WTC11 (cell line): ENCODE measurements around the gene BICD2. TPM values are rescaled to one million over a fixed set of nuclear protein-coding genes. Genes with fewer than 3 reads are reported as not detected.

ENCODE experiments used
- ATAC-seq: fragments of 200-7000 bp; cut with Tn5 transposase; 2 replicates; pipeline ENCODE4 v1.10.0; 2021; ENCODE audit warnings: mild to moderate bottlenecking, moderate library complexity
- CTCF ChIA-PET: fragments of 300-600 bp; sonication (Branson Sonifier 250); formaldehyde crosslinking; loops from one replicate; lab custom pipeline; 2021; ENCODE audit warnings: antibody characterized with exemption; lab: Charles Lee
- POLR2A ChIA-PET: fragments of 350-600 bp; sonication (Branson Sonifier 250); formaldehyde crosslinking; loops from one replicate; lab custom pipeline; 2021; ENCODE audit warnings: antibody characterized with exemption; lab: Charles Lee
- DNase-seq: peaks from one replicate; pipeline ENCODE4 v3.0.0; 2021; ENCODE audit warnings: low spot score
- H3K27ac Mint-ChIP-seq: 2 replicates; pipeline ENCODE4 v1.8.0; 2021; ENCODE audit warnings: mixed read lengths
- H3K27me3 Mint-ChIP-seq: 2 replicates; pipeline ENCODE4 v1.8.0; 2021; ENCODE audit warnings: low read depth, mild to moderate bottlenecking, moderate library complexity, mixed read lengths
- H3K36me3 Mint-ChIP-seq: 2 replicates; pipeline ENCODE4 v1.8.0; 2021; ENCODE audit warnings: mixed read lengths
- H3K4me1 Mint-ChIP-seq: 2 replicates; pipeline ENCODE4 v1.8.0; 2022; ENCODE audit warnings: mixed read lengths
- H3K4me3 Mint-ChIP-seq: 2 replicates; pipeline ENCODE4 v1.8.0; 2021; ENCODE audit warnings: mild to moderate bottlenecking, moderate library complexity, mixed read lengths
- H3K9me3 Mint-ChIP-seq: 2 replicates; pipeline ENCODE4 v1.8.0; 2021; ENCODE audit warnings: mixed read lengths
- CBFB ChIP-seq: sonication (generic); formaldehyde crosslinking; IDR thresholded peaks from 2 replicates; pipeline ENCODE4 v1.8.1; 2022; ENCODE audit warnings: mild to moderate bottlenecking, low read depth, missing genetic modification reagents
- CREB1 ChIP-seq: sonication (generic); formaldehyde crosslinking; IDR thresholded peaks from 2 replicates; pipeline ENCODE4 v1.8.0; 2023; ENCODE audit warnings: mild to moderate bottlenecking, missing genetic modification reagents
- ELF4 ChIP-seq: sonication (generic); formaldehyde crosslinking; IDR thresholded peaks from 2 replicates; pipeline ENCODE4 v1.8.1; 2022; ENCODE audit warnings: low read depth, mild to moderate bottlenecking, moderate library complexity, missing genetic modification reagents
- EMX1 ChIP-seq: fragments of 250-450 bp; sonication (Bioruptor Pico); IDR thresholded peaks from 2 replicates; pipeline ENCODE4 v1.8.0; 2021; ENCODE audit warnings: mild to moderate bottlenecking
- FOXK1 ChIP-seq: sonication (generic); formaldehyde crosslinking; IDR thresholded peaks from 2 replicates; pipeline ENCODE4 v1.8.0; 2022; ENCODE audit warnings: mild to moderate bottlenecking, moderate library complexity, missing genetic modification reagents
- GRHL2 ChIP-seq: fragments of 250-450 bp; sonication (Bioruptor Pico); IDR thresholded peaks from 2 replicates; pipeline ENCODE4 v1.8.0; 2022; ENCODE audit warnings: mild to moderate bottlenecking, moderate library complexity; ENCODE audit not compliant: insufficient replicate concordance, severe bottlenecking
- GTF2I ChIP-seq: fragments of 250-450 bp; sonication (Bioruptor Pico); conservative IDR thresholded peaks from 2 replicates; pipeline ENCODE4 v1.4.0; 2021; ENCODE audit warnings: mild to moderate bottlenecking
- KAT7 ChIP-seq: sonication (generic); formaldehyde crosslinking; IDR thresholded peaks from 2 replicates; pipeline ENCODE4 v1.8.1; 2023; ENCODE audit warnings: missing genetic modification reagents, mild to moderate bottlenecking, borderline replicate concordance
- NFYB ChIP-seq: sonication (generic); formaldehyde crosslinking; conservative IDR thresholded peaks from 2 replicates; pipeline ENCODE4 v1.8.0; 2022; ENCODE audit warnings: low read depth, missing genetic modification reagents
- NR3C1 ChIP-seq: sonication (generic); formaldehyde crosslinking; conservative IDR thresholded peaks from 2 replicates; pipeline ENCODE4 v1.8.1; 2023; ENCODE audit warnings: low read depth, mild to moderate bottlenecking, missing genetic modification reagents
- RELA ChIP-seq: sonication (generic); formaldehyde crosslinking; IDR thresholded peaks from 2 replicates; pipeline ENCODE4 v1.8.1; 2022; ENCODE audit warnings: missing genetic modification reagents, mild to moderate bottlenecking, borderline replicate concordance
- RORB ChIP-seq: fragments of 250-450 bp; sonication (Bioruptor Pico); IDR thresholded peaks from 2 replicates; pipeline ENCODE4 v1.9.0; 2021; ENCODE audit warnings: mild to moderate bottlenecking
- SMAD4 ChIP-seq: sonication (generic); formaldehyde crosslinking; IDR thresholded peaks from 2 replicates; pipeline ENCODE4 v1.8.0; 2022; ENCODE audit warnings: mild to moderate bottlenecking, missing genetic modification reagents
- SOX15 ChIP-seq: fragments of 250-450 bp; sonication (Bioruptor Pico); IDR thresholded peaks from 2 replicates; pipeline ENCODE4 v1.9.0; 2021; ENCODE audit warnings: mild to moderate bottlenecking
- ZBTB21 ChIP-seq: sonication (generic); formaldehyde crosslinking; IDR thresholded peaks from 2 replicates; pipeline ENCODE4 v1.8.1; 2023; ENCODE audit warnings: mild to moderate bottlenecking, missing genetic modification reagents, borderline replicate concordance
- ZNF121 ChIP-seq: sonication (generic); formaldehyde crosslinking; IDR thresholded peaks from 2 replicates; pipeline ENCODE4 v1.8.0; 2023; ENCODE audit warnings: missing genetic modification reagents
- ZNF232 ChIP-seq: sonication (generic); formaldehyde crosslinking; IDR thresholded peaks from 2 replicates; pipeline ENCODE4 v1.8.0; 2022; ENCODE audit warnings: mild to moderate bottlenecking, missing genetic modification reagents
- ZNF396 ChIP-seq: fragments of 250-450 bp; sonication (Bioruptor Pico); IDR thresholded peaks from 2 replicates; pipeline ENCODE4 v1.8.0; 2021; ENCODE audit warnings: mild to moderate bottlenecking, moderate library complexity, borderline replicate concordance
- ZNF423 ChIP-seq: fragments of 250-450 bp; sonication (Bioruptor Pico); IDR thresholded peaks from 2 replicates; pipeline ENCODE4 v2.1.2; 2022; ENCODE audit warnings: mild to moderate bottlenecking, moderate library complexity
- total RNA-seq: library from RNA; stranded (reverse); gene quantifications from 3 replicates; pipeline ENCODE4 v1.2.3, GENCODE V29; 2021
- TF ChIP-seq, protein P1 (sequence below): sonication (generic); formaldehyde crosslinking; IDR thresholded peaks from 2 replicates; pipeline ENCODE4 v1.8.0; 2023; ENCODE audit warnings: mild to moderate bottlenecking, missing genetic modification reagents
- TF ChIP-seq, protein P2 (sequence below): sonication (generic); formaldehyde crosslinking; IDR thresholded peaks from 2 replicates; pipeline ENCODE4 v1.8.1; 2023; ENCODE audit warnings: mild to moderate bottlenecking, missing genetic modification reagents
- TF ChIP-seq, protein P3 (sequence below): sonication (generic); formaldehyde crosslinking; IDR thresholded peaks from 2 replicates; pipeline ENCODE4 v1.8.1; 2022; ENCODE audit warnings: missing genetic modification reagents, borderline replicate concordance
- TF ChIP-seq, protein P4 (sequence below): sonication (generic); formaldehyde crosslinking; IDR thresholded peaks from 2 replicates; pipeline ENCODE4 v1.8.0; 2022; ENCODE audit warnings: mild to moderate bottlenecking, missing genetic modification reagents
- TF ChIP-seq, protein P5 (sequence below): sonication (generic); formaldehyde crosslinking; IDR thresholded peaks from 2 replicates; pipeline ENCODE4 v1.8.0; 2022; ENCODE audit warnings: mild to moderate bottlenecking, missing genetic modification reagents
- TF ChIP-seq, protein P6 (sequence below): fragments of 200-600 bp; IDR thresholded peaks from 2 replicates; pipeline ENCODE4 v1.8.0; 2022; ENCODE audit warnings: antibody characterized with exemption

The BICD2 gene
- total RNA-seq, 1 experiment from 2014 or later: 38.7 TPM

DNA sequence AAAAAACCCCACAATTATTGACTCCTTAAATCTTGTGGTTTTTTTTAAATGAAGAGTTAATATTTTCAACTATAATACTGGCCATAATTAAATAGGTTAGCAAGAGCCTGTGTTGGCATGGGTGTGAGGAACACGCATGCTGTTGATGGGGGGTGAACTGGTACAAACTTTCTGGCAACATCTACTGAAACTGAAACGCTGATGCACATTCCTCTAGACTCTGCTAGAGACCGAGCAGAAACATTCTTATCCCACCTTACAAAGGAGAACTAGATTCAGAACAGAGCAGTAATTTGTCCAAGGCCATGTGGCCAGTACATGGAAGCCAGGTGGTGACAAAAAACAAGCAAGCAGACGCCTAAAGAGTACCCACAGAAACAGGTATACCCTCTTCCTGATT lies 2.4 kb downstream of the BICD2 start (continued):
- TF ChIP-seq ZNF121 (CRISPR knock-in tag) (no peak), GTF2I (CRISPR knock-in tag) (no peak), ZNF423 (no peak), ELF4 (CRISPR knock-in tag) (no peak), SMAD4 (CRISPR knock-in tag) (no peak), KAT7 (no peak), CBFB (CRISPR knock-in tag) (no peak), RORB (CRISPR knock-in tag) (no peak), SOX15 (CRISPR knock-in tag) (no peak), NR3C1 (CRISPR knock-in tag) (no peak)
- TF ChIP-seq, protein P1, sequence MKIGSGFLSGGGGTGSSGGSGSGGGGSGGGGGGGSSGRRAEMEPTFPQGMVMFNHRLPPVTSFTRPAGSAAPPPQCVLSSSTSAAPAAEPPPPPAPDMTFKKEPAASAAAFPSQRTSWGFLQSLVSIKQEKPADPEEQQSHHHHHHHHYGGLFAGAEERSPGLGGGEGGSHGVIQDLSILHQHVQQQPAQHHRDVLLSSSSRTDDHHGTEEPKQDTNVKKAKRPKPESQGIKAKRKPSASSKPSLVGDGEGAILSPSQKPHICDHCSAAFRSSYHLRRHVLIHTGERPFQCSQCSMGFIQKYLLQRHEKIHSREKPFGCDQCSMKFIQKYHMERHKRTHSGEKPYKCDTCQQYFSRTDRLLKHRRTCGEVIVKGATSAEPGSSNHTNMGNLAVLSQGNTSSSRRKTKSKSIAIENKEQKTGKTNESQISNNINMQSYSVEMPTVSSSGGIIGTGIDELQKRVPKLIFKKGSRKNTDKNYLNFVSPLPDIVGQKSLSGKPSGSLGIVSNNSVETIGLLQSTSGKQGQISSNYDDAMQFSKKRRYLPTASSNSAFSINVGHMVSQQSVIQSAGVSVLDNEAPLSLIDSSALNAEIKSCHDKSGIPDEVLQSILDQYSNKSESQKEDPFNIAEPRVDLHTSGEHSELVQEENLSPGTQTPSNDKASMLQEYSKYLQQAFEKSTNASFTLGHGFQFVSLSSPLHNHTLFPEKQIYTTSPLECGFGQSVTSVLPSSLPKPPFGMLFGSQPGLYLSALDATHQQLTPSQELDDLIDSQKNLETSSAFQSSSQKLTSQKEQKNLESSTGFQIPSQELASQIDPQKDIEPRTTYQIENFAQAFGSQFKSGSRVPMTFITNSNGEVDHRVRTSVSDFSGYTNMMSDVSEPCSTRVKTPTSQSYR (CRISPR knock-in tag): no peak
- TF ChIP-seq, protein P2, sequence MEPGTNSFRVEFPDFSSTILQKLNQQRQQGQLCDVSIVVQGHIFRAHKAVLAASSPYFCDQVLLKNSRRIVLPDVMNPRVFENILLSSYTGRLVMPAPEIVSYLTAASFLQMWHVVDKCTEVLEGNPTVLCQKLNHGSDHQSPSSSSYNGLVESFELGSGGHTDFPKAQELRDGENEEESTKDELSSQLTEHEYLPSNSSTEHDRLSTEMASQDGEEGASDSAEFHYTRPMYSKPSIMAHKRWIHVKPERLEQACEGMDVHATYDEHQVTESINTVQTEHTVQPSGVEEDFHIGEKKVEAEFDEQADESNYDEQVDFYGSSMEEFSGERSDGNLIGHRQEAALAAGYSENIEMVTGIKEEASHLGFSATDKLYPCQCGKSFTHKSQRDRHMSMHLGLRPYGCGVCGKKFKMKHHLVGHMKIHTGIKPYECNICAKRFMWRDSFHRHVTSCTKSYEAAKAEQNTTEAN (CRISPR knock-in tag): no peak

DNA sequence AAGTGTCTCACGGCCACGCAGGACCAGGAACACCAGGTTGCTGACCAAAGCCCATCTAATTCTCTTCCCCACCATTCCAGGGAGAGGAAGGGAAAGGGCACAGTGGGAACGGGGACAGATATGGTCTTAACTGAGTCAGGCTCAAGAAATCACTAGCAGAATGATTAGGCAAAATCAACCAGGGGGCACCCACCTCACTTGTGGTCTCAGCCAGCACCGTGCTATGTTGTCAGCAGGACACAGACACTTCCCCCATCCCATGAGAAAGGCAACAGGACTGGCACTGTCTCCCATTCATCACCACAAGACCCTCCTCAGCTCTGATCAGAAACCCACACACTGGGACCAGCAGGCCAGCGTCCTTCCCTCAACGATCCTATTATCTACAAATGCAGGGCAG lies 2.9 kb downstream of the BICD2 start:
- ChIA-PET CTCF (interaction anchor here (1.5 kb wide), 1 partner anchor 55 kb away, joined by 3 read pairs; no protein-coding TSS in a partner anchor), POLR2A (no interaction called here)
- no peaks in the 10 kb centered on the region; the same call in 1 of the 2 replicates for H3K27me3 Mint-ChIP-seq
- no peaks in the 10 kb centered on the region for H3K36me3 Mint-ChIP-seq
- no peaks in the 10 kb centered on the region for H3K9me3 Mint-ChIP-seq
- DNase-seq: no peak
- no peak for ATAC-seq
- H3K4me1 Mint-ChIP-seq: peaks cover 59% of the 10 kb centered on the region
- no peak overlapping the region for H3K4me3 Mint-ChIP-seq
- peak overlapping the region; percentile 54 for H3K27ac Mint-ChIP-seq
- TF ChIP-seq RELA: no peak
- no peak for TF ChIP-seq GRHL2 (CRISPR knock-in tag)
- TF ChIP-seq, protein P3, sequence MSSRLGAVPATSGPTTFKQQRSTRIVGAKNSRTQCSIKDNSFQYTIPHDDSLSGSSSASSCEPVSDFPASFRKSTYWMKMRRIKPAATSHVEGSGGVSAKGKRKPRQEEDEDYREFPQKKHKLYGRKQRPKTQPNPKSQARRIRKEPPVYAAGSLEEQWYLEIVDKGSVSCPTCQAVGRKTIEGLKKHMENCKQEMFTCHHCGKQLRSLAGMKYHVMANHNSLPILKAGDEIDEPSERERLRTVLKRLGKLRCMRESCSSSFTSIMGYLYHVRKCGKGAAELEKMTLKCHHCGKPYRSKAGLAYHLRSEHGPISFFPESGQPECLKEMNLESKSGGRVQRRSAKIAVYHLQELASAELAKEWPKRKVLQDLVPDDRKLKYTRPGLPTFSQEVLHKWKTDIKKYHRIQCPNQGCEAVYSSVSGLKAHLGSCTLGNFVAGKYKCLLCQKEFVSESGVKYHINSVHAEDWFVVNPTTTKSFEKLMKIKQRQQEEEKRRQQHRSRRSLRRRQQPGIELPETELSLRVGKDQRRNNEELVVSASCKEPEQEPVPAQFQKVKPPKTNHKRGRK: no peak
- TF ChIP-seq, protein P2 (CRISPR knock-in tag): no peak
- no peak for TF ChIP-seq KAT7
- TF ChIP-seq EMX1: no peak
- no peak for TF ChIP-seq SOX15 (CRISPR knock-in tag)
- TF ChIP-seq, protein P4, sequence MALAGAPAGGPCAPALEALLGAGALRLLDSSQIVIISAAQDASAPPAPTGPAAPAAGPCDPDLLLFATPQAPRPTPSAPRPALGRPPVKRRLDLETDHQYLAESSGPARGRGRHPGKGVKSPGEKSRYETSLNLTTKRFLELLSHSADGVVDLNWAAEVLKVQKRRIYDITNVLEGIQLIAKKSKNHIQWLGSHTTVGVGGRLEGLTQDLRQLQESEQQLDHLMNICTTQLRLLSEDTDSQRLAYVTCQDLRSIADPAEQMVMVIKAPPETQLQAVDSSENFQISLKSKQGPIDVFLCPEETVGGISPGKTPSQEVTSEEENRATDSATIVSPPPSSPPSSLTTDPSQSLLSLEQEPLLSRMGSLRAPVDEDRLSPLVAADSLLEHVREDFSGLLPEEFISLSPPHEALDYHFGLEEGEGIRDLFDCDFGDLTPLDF (CRISPR knock-in tag): no peak
- TF ChIP-seq ZBTB21 (CRISPR knock-in tag): no peak
- TF ChIP-seq NFYB (CRISPR knock-in tag): no peak
- TF ChIP-seq ZNF396 (CRISPR knock-in tag): no peak
- TF ChIP-seq CREB1 (CRISPR knock-in tag): no peak
- no peak for TF ChIP-seq ZNF232 (CRISPR knock-in tag)
- TF ChIP-seq, protein P5, sequence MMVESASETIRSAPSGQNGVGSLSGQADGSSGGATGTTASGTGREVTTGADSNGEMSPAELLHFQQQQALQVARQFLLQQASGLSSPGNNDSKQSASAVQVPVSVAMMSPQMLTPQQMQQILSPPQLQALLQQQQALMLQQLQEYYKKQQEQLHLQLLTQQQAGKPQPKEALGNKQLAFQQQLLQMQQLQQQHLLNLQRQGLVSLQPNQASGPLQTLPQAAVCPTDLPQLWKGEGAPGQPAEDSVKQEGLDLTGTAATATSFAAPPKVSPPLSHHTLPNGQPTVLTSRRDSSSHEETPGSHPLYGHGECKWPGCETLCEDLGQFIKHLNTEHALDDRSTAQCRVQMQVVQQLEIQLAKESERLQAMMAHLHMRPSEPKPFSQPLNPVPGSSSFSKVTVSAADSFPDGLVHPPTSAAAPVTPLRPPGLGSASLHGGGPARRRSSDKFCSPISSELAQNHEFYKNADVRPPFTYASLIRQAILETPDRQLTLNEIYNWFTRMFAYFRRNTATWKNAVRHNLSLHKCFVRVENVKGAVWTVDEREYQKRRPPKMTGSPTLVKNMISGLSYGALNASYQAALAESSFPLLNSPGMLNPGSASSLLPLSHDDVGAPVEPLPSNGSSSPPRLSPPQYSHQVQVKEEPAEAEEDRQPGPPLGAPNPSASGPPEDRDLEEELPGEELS (CRISPR knock-in tag): no peak
- no peak for TF ChIP-seq FOXK1
- TF ChIP-seq, protein P6, sequence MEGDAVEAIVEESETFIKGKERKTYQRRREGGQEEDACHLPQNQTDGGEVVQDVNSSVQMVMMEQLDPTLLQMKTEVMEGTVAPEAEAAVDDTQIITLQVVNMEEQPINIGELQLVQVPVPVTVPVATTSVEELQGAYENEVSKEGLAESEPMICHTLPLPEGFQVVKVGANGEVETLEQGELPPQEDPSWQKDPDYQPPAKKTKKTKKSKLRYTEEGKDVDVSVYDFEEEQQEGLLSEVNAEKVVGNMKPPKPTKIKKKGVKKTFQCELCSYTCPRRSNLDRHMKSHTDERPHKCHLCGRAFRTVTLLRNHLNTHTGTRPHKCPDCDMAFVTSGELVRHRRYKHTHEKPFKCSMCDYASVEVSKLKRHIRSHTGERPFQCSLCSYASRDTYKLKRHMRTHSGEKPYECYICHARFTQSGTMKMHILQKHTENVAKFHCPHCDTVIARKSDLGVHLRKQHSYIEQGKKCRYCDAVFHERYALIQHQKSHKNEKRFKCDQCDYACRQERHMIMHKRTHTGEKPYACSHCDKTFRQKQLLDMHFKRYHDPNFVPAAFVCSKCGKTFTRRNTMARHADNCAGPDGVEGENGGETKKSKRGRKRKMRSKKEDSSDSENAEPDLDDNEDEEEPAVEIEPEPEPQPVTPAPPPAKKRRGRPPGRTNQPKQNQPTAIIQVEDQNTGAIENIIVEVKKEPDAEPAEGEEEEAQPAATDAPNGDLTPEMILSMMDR: no peak
